K562 treated with DMSO at 1 percent for 4 hours (cell line): ENCODE data around the gene DNM1. TPM values are rescaled to one million over a fixed set of nuclear protein-coding genes. Genes with fewer than 3 reads are reported as not detected.

Source experiments
- total RNA-seq: library from RNA; unstranded; fragments of 300-600 nt; gene quantifications from 2 replicates; pipeline ENCODE4 v1.2.3, GENCODE V29; 2022; ENCODE audit not compliant: insufficient read depth

Gene DNM1
- total RNA-seq: 37.5 and 41.5 TPM in 2 replicates

DNA sequence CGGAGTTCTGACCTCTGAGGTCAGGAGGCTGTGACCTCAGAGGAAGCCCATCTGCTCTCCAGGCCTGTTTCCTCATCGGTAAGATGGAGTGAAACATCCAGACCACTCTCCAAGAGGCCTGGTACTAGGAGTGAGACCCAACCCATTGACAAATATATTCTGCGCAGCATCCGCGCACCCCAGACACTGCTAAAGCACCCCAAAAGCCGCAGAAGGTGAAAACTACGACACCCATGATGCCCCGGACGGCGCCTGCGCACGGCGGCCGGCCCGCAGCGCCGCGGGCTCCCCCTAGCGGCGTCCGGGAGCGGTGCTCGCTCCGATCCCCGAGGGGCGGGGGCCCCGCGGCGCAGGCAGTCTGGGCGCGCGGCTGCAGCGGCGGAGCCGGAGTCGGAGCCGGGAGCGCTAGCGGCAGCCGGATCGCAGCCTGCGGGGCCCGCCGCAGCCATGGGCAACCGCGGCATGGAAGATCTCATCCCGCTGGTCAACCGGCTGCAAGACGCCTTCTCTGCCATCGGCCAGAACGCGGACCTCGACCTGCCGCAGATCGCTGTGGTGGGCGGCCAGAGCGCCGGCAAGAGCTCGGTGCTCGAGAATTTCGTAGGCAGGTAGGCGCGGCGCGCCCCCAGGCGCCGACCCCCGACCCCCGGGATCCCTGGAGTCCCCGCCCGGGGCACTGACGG lies at the start of gene DNM1:
Gene DNM1 (plus strand): TSS at position 356 of the 683 bp plus-strand sequence. CDS start 92 bp downstream, at position 448.

GRCh38 chr9:128159784-128160602 lies 43.2 kb upstream of the DNM1 start, which contains the start of gene BBLN:
Gene BBLN (plus strand): TSS chr9:128160265. CDS start chr9:128160408, 143 bp downstream.

GRCh38 chr9:128191406-128192046 lies 11.7 kb upstream of the DNM1 start, which contains the start of gene CIZ1:
Gene CIZ1 (minus strand): TSS chr9:128191572. CDS start chr9:128190857, 715 bp downstream.

DNA sequence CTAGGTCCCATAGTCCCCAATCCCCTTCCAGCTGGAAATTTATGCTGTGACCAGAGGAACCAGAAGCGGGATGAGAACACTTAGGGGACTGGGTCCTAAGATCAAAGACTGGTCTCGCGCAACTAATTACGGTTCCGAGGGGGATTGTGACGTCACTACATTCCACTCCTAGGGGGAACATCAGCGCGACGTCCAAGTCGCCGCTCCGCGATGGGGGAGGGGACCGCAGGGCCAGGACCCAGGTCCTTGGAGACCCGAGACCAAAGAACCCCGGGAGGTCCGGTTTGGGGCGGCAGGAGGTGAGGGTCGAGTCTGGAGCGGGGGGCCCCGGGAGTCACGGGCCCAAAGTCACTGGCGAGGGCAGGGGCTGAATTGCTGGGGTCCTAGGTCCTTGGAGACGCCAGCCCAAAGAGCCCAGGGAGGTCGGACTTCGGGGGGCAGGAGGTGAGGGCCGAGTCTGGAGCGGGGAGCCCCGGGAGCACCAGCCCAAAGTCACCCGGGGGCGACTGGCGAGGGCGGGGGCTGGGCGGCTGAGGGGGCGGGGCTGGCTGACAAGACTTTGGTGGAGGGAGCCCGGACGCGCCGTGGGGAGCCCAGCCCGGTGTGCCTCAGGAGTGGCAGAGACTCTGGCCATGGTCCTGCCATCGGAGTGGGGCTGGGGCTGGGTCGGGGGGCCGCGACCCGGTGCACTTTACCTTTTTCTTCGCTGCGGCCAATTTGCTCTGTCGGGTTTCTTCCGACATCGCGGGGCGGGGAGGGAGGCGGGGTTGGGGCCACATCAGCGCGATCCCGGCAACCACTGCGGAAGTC lies 72.2 kb downstream of the DNM1 start, which contains the start of gene GOLGA2:
Gene GOLGA2 (minus strand): TSS at position 810 of the 810 bp plus-strand sequence. CDS start 31 bp downstream, at position 779.

DNA sequence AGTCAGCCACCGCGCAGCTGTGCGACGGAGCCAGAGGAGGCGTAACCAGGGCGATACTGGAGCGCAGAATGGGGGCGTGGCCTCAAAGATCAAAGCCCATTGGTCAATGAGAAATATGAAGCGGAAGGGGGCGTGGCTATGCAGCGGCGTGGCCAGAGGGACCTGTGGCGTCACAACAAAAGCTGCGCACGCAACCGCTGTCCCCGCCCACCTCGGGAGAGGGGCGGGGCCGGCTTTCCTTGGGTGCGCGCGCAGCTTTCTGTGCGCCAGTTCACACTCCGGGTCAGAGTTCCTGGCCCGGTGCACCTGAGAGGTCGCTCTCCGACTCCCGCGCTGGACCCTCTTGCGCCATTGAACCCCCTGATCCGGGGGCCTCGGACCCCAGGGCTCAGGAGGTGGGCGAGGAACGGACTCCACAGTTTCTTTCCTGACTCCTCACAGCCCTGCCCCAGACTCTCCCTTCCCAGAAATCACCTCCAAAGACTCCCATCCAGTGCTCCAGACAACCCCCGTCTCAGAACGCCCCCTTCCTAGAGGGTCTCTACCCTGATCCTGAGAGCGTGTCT lies 72.9 kb downstream of the DNM1 start, which contains the start of gene SWI5:
Gene SWI5 (plus strand): TSS at position 269 of the 566 bp plus-strand sequence.

Other genes starting within 250 kb of the DNM1 start
- 40.2 and 53.4 TPM in 2 replicates for gene EEIG1, start 222.4 kb upstream of the DNM1 start, total RNA-seq
- 13.0 and 16.7 TPM in 2 replicates for gene NAIF1, start 136.1 kb upstream of the DNM1 start, total RNA-seq
- 31.9 and 37.2 TPM in 2 replicates for gene SLC25A25, start 135.1 kb upstream of the DNM1 start, total RNA-seq
- 54.6 and 60.2 TPM in 2 replicates for gene PTGES2, start 75.7 kb upstream of the DNM1 start, total RNA-seq
- gene LCN2, start 53.9 kb upstream of the DNM1 start, total RNA-seq: not detected in 2 replicates
- 284 and 311 TPM in 2 replicates for gene BBLN, start 43.1 kb upstream of the DNM1 start, total RNA-seq
- 343 and 379 TPM in 2 replicates for gene CIZ1, start 11.8 kb upstream of the DNM1 start, total RNA-seq
- 95.4 and 101 TPM in 2 replicates for gene GOLGA2, start 72.6 kb downstream of the DNM1 start, total RNA-seq
- gene SWI5, start 72.9 kb downstream of the DNM1 start, total RNA-seq: 119 and 149 TPM in 2 replicates
- 25.4 and 29.2 TPM in 2 replicates for gene TRUB2, start 119.1 kb downstream of the DNM1 start, total RNA-seq
- 98.0 and 105 TPM in 2 replicates for gene COQ4, start 119.5 kb downstream of the DNM1 start, total RNA-seq
- gene SLC27A4, start 137.1 kb downstream of the DNM1 start, total RNA-seq: 12.8 and 15.5 TPM in 2 replicates
- 40.9 and 42.9 TPM in 2 replicates for gene URM1, start 168.0 kb downstream of the DNM1 start, total RNA-seq
- 33.3 and 41.6 TPM in 2 replicates for gene CERCAM, start 217.5 kb downstream of the DNM1 start, total RNA-seq